NT2/D1 (cell line): Measurements from ENCODE around the gene CDC42SE2.
"Not testable (repeated sequence)": the region's sequence is repeated elsewhere in the genome, so short reads cannot be mapped to it uniquely, and the experiment has no call there.

Experiments
- DNase-seq: peaks from one replicate; pipeline ENCODE4 v3.0.0-alpha.2; 2011; ENCODE audit warnings: low read depth, low spot score
- H3K27me3 ChIP-seq: 2 replicates; pipeline ENCODE4 v1.6.0; 2011; ENCODE audit warnings: mild to moderate bottlenecking; ENCODE audit not compliant: insufficient read length, insufficient read depth
- H3K36me3 ChIP-seq: 2 replicates; pipeline ENCODE4 v1.6.1; 2011; ENCODE audit warnings: mild to moderate bottlenecking, low read length, mixed read lengths; ENCODE audit not compliant: insufficient read depth, insufficient read length
- H3K4me1 ChIP-seq: 2 replicates; pipeline ENCODE4 v1.5.1; 2011; ENCODE audit not compliant: insufficient read depth, insufficient read length
- H3K4me3 ChIP-seq: 2 replicates; pipeline ENCODE4 v1.5.1; 2011; ENCODE audit warnings: low read depth; ENCODE audit not compliant: insufficient read length
- H3K9ac ChIP-seq: 2 replicates; pipeline ENCODE4 v1.6.0; 2011; ENCODE audit warnings: low read depth; ENCODE audit not compliant: insufficient read length
- H3K9me3 ChIP-seq: 2 replicates; pipeline ENCODE4 v1.5.1; 2011; ENCODE audit warnings: mild to moderate bottlenecking, low read length; ENCODE audit not compliant: insufficient read depth
- SUZ12 ChIP-seq: IDR thresholded peaks from 2 replicates; pipeline ENCODE4 v1.6.1; 2011; ENCODE audit not compliant: insufficient read length, insufficient read depth; ENCODE audit errors: extremely low read depth
- YY1 ChIP-seq: IDR thresholded peaks from 2 replicates; pipeline ENCODE4 v1.6.1; 2011; ENCODE audit not compliant: insufficient read length, insufficient read depth
- ZNF274 ChIP-seq: IDR thresholded peaks from 2 replicates; pipeline ENCODE4 v1.6.1; 2011; ENCODE audit warnings: mild to moderate bottlenecking, low read depth, low read length

The CDC42SE2 gene

GRCh38 chr5:131296213-131296672, 32.4 kb downstream of the CDC42SE2 start:
- Histone ChIP-seq H3K4me3 (no peak overlapping the region), H3K27me3 (no peaks in the 10 kb centered on the region), H3K4me1 (no peaks in the 10 kb centered on the region), H3K36me3 (no peaks in the 10 kb centered on the region), H3K9me3 (no peaks in the 10 kb centered on the region), H3K9ac (no peak overlapping the region)
- no peak for DNase-seq
- no peak for TF ChIP-seq ZNF274
- no peak for TF ChIP-seq SUZ12
- no peak for TF ChIP-seq YY1

GRCh38 chr5:131297886-131298285, 34.0 kb downstream of the CDC42SE2 start:
- H3K9ac ChIP-seq: no peak overlapping the region
- no peak overlapping the region for H3K4me3 ChIP-seq
- H3K36me3 ChIP-seq: no peaks in the 10 kb centered on the region
- H3K9me3 ChIP-seq: no peaks in the 10 kb centered on the region
- DNase-seq: no peak
- no peaks in the 10 kb centered on the region for H3K4me1 ChIP-seq
- TF ChIP-seq ZNF274: no peak
- no peak for TF ChIP-seq YY1
- TF ChIP-seq SUZ12: no peak
- no peaks in the 10 kb centered on the region for H3K27me3 ChIP-seq

- TF ChIP-seq SUZ12 (no peak), ZNF274 (no peak)
- H3K36me3 ChIP-seq: no peaks in the 10 kb centered on the region
- no peak overlapping the region for H3K9ac ChIP-seq
- no peaks in the 10 kb centered on the region for H3K9me3 ChIP-seq
- H3K4me3 ChIP-seq: no peak overlapping the region
- no peaks in the 10 kb centered on the region for H3K4me1 ChIP-seq
- no peaks in the 10 kb centered on the region for H3K27me3 ChIP-seq
- DNase-seq: no peak
Observed at GRCh38 chr5:131299465-131299864, 35.6 kb downstream of the CDC42SE2 start.

GRCh38 chr5:131302506-131302905, 38.7 kb downstream of the CDC42SE2 start:
- no peaks in the 10 kb centered on the region for H3K4me1 ChIP-seq
- TF ChIP-seq SUZ12 (no peak), YY1 (no peak), ZNF274 (no peak)
- no peak overlapping the region for H3K9ac ChIP-seq
- H3K9me3 ChIP-seq: 0 out of 2 replicates have a peak, but pooled peaks cover 4% of the 10 kb centered on the region
- H3K36me3 ChIP-seq: no peaks in the 10 kb centered on the region
- H3K27me3 ChIP-seq: no peaks in the 10 kb centered on the region
- no peak overlapping the region for H3K4me3 ChIP-seq
- DNase-seq: no peak

- H3K9ac ChIP-seq: no peak overlapping the region
- H3K9me3 ChIP-seq: 0 out of 2 replicates have a peak, but pooled peaks cover 4% of the 10 kb centered on the region
- no peak for DNase-seq
- TF ChIP-seq YY1 (no peak), ZNF274 (no peak), SUZ12 (no peak)
- no peaks in the 10 kb centered on the region for H3K4me1 ChIP-seq
- no peaks in the 10 kb centered on the region for H3K27me3 ChIP-seq
- no peak overlapping the region for H3K4me3 ChIP-seq
- H3K36me3 ChIP-seq: no peaks in the 10 kb centered on the region
Observed at GRCh38 chr5:131303537-131303936, 39.7 kb downstream of the CDC42SE2 start.

GRCh38 chr5:131304414-131304813, 40.6 kb downstream of the CDC42SE2 start:
- Histone ChIP-seq H3K4me1 (no peaks in the 10 kb centered on the region), H3K36me3 (no peaks in the 10 kb centered on the region), H3K9ac (no peak overlapping the region), H3K9me3 (0 out of 2 replicates have a peak, but pooled peaks cover 4% of the 10 kb centered on the region), H3K27me3 (no peaks in the 10 kb centered on the region), H3K4me3 (no peak overlapping the region)
- TF ChIP-seq YY1: no peak
- DNase-seq: no peak

GRCh38 chr5:131305138-131305689, 41.4 kb downstream of the CDC42SE2 start:
- H3K9ac ChIP-seq: no peak overlapping the region
- TF ChIP-seq SUZ12 (no peak), ZNF274 (no peak), YY1 (no peak)
- 0 out of 2 replicates have a peak, but pooled peaks cover 4% of the 10 kb centered on the region for H3K9me3 ChIP-seq

GRCh38 chr5:131305906-131306305, 42.1 kb downstream of the CDC42SE2 start:
- Histone ChIP-seq H3K4me1 (no peaks in the 10 kb centered on the region), H3K9me3 (0 out of 2 replicates have a peak, but pooled peaks cover 4% of the 10 kb centered on the region), H3K27me3 (no peaks in the 10 kb centered on the region), H3K4me3 (no peak overlapping the region), H3K36me3 (no peaks in the 10 kb centered on the region), H3K9ac (no peak overlapping the region)
- no peak for DNase-seq
- no peak for TF ChIP-seq SUZ12
- no peak for TF ChIP-seq YY1
- no peak for TF ChIP-seq ZNF274

More at GRCh38 chr5:131305138-131305689, 41.4 kb downstream of the CDC42SE2 start:
- H3K36me3 ChIP-seq: no peaks in the 10 kb centered on the region
- DNase-seq: no peak
- no peak overlapping the region for H3K4me3 ChIP-seq
- H3K27me3 ChIP-seq: no peaks in the 10 kb centered on the region
- H3K4me1 ChIP-seq: no peaks in the 10 kb centered on the region

- H3K4me3 ChIP-seq: peak overlapping the region; percentile 49
- H3K9ac ChIP-seq, H3K9me3 ChIP-seq, H3K27me3 ChIP-seq, H3K36me3 ChIP-seq, DNase-seq, H3K4me1 ChIP-seq: not testable (repeated sequence)
Observed at GRCh38 chr5:131312235-131312772, 48.5 kb downstream of the CDC42SE2 start.
